ENCODE data around the gene DNAJC16. TPM values are rescaled to one million over a fixed set of nuclear protein-coding genes. Genes with fewer than 3 reads are reported as not detected.

The DNAJC16 gene
- total and polyA plus RNA-seq, 2 of the 13 experiments (the other 11 are each of a cell fraction or from before 2014, with no cell fraction given), result 11.4 to 15.4 TPM

GRCh38 chr1:15524283-15525049, 2.2 kb upstream of the DNAJC16 start (continued):
- TF ChIP-seq ZGPAT (CRISPR knock-in tag; IDR thresholded peaks at IDR 0.05) (0 out of 2 replicates have a peak, but pooled peaks have one; percentile 8), KLF12 (CRISPR knock-in tag; IDR thresholded peaks at IDR 0.05; ENCODE audit: borderline replicate concordance) (no peak), ZBTB25 (CRISPR knock-in tag; IDR thresholded peaks at IDR 0.05) (no peak), ZNF740 (CRISPR knock-in tag; IDR thresholded peaks at IDR 0.05) (no peak), CCAR2 (optimal IDR thresholded peaks at IDR 0.05; ENCODE audit: low read depth, low read length) (no peak), PRMT3 (CRISPR knock-in tag; IDR thresholded peaks at IDR 0.05; ENCODE audit: borderline replicate concordance, low read depth) (no peak), DZIP1 (CRISPR knock-in tag; IDR thresholded peaks at IDR 0.05) (no peak), FOXO4 (CRISPR knock-in tag; conservative IDR thresholded peaks at IDR 0.05) (no peak), MAZ (IDR thresholded peaks at IDR 0.05; ENCODE audit: borderline replicate concordance, low read depth, low read length) (0 out of 2 replicates have a peak, but pooled peaks have one; percentile 4), MAZ (CRISPR knock-in tag; IDR thresholded peaks at IDR 0.05; ENCODE audit: low read depth) (no peak), AFF4 (CRISPR knock-in tag; IDR thresholded peaks at IDR 0.05) (no peak), FOXA3 (CRISPR knock-in tag; IDR thresholded peaks at IDR 0.05) (no peak), ZNF367 (CRISPR knock-in tag; IDR thresholded peaks at IDR 0.05; ENCODE audit: borderline replicate concordance) (no peak), ZMYM4 (CRISPR knock-in tag; IDR thresholded peaks at IDR 0.05) (0 out of 2 replicates have a peak, but pooled peaks have one; percentile 37), GFI1 (CRISPR knock-in tag; IDR thresholded peaks at IDR 0.05; ENCODE audit: borderline replicate concordance) (no peak), PRPF4 (IDR thresholded peaks at IDR 0.05; ENCODE audit: low read depth, low read length, poor library complexity, severe bottlenecking) (no peak), GATA4 (IDR thresholded peaks at IDR 0.05; ENCODE audit: borderline replicate concordance, low read depth) (no peak)

Measured in HepG2 (cell line).